ENCODE data around the gene BBC3.
"Not testable (repeated sequence)": the region's sequence is repeated elsewhere in the genome, so short reads cannot be mapped to it uniquely, and the experiment has no call there.

Gene BBC3

GRCh38 chr19:47258895-47259555, 28.0 kb upstream of the BBC3 start:
- H3K4me3 ChIP-seq (ENCODE audit: low read depth, low read length) = peak overlapping the region; percentile 69
- no peak for DNase-seq (ENCODE audit: low read depth)

DNA sequence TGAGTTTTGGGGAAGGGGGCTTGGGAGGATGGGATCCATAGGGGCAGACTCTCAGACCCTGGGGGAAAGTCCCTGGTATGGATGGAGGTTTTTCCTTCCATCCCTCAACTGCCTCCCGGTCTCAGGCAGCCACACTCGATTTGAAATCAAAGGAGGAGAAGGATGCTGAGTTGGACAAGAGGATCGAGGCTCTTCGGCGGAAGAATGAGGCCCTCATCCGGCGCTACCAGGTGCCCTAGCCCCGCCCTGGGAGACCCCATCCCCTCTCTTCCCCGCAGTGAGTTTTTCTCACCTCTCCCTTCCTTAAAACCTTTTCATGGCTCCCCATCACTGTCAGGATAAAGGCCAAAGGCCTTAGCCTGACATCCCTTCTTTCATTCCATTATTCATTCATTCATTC, 27.4 kb upstream of the BBC3 start:
- DNase-seq (ENCODE audit: low read depth) = no peak
- H3K4me3 ChIP-seq (ENCODE audit: low read depth, low read length) = peak overlapping the region; percentile 69

GRCh38 chr19:47257411-47258169, 26.6 kb upstream of the BBC3 start:
- H3K4me3 ChIP-seq (ENCODE audit: low read depth, low read length) = peak overlapping the region; percentile 69
- DNase-seq (ENCODE audit: low read depth) = no peak

- H3K4me3 ChIP-seq (ENCODE audit: low read depth, low read length) = peak overlapping the region; percentile 58
- peak; percentile 94 for DNase-seq (ENCODE audit: low read depth)
Measured at GRCh38 chr19:47256693-47257410, 25.9 kb upstream of the BBC3 start.

DNA sequence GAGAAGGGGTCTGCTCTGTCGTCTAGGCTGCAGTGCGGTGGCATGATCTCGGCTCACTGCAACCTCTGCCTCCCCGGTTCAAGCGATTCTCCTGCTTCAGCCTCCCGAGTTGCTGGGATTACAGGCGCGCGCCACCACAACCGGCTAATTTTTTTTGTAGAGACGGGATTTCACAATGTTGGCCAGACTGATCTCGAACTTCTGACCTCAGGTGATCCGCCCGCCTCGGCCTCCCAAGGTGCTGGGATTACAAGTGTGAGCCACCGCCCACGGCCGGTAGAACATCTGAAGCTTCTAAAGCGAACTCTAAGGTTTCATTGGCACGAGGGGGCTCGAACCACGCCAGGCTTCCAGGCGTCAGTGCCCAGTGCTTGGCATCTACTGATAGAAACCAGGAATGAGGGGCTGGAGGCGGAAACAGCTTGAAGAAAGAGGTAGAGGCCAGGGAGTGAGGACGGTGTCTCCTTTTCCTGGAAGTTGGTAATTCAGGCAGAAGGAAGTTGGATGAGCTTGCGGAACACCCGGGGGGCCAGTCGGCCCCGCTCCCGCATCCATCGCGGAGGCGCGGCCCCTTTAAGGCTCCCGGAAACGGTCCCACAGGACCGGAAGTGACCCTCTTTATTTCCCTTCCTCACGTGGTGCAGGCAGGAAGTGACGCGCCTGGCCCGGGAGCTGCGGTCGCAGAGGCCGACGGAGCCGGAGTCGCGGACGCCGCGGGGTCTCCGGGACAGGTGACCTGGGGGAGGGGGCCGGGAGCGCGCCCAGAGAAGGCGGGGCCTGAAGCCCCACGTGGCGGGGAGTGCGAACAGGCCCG, 25.1 kb upstream of the BBC3 start, which contains the start of gene CCDC9:
CCDC9 (plus strand) TSS at position 647 of the 814 bp plus-strand sequence. CDS start 1,876 bp downstream, outside the sequence.
- DNase-seq (ENCODE audit: low read depth) = peak; percentile 88
- peak within 1 kb of the TSS; percentile 69 for H3K4me3 ChIP-seq (ENCODE audit: low read depth, low read length)

DNA sequence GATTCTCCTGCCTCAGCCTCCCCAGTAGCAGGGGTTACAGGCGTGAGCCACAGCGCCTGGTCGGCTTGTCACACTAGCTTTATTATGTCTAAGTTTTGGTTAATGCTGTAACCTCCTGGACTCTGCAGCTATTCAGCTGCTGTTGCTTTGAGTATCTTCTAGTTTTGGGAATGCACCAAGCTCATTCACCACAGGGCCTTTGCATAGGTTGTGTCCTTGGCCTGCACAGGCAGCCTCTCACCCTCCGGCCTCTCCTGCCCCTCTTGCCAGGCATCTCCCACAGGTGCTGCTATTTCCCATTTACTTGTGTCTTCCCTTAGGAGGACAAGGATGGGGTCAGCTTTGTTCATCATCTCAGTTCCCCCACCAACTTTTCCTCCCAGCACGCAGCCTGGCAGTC, 23.0 kb upstream of the BBC3 start:
- no peak overlapping the region for H3K4me3 ChIP-seq (ENCODE audit: low read depth, low read length)
- DNase-seq (ENCODE audit: low read depth) = no peak

DNA sequence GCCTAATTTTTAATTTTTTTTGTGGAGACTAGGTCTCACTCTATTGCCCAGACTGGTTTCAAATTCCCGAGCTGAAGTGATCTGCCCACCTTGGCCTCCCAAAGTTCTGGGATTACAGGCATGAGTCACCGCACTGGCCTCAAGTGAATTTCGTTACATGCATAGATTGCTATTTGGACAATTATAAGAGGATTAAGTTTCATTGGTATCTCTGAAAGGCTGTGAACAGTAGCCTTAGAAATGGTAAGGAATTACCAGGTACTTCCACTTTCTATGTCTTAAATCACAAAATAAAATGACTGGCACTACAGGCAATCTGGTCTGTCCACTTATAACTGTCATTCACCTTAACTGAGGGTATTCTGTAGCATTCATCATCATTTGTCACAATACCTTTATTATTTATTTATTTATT, 22.5 kb upstream of the BBC3 start:
- no peak for DNase-seq (ENCODE audit: low read depth)
- H3K4me3 ChIP-seq (ENCODE audit: low read depth, low read length) = no peak overlapping the region

DNA sequence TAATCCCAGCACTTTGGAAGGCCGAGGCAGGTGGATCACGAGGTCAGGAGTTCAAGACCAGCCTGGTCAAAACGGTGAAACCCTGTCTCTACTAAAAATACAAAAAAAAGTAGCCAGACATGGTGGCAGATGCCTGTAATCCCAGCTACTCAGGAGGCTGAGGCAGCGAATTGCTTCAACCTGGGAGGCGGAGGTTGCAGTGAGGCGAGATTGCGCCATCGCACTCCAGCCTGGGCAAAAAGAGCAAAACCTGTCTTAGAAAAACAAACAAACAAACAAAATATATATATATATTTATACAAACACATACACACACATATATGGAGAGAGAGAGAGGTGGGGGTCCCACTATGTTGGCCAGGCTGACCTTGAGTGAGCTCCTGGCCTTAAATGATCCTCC, 22.0 kb upstream of the BBC3 start:
- H3K4me3 ChIP-seq (ENCODE audit: low read depth, low read length); DNase-seq (ENCODE audit: low read depth): not testable (repeated sequence)

DNA sequence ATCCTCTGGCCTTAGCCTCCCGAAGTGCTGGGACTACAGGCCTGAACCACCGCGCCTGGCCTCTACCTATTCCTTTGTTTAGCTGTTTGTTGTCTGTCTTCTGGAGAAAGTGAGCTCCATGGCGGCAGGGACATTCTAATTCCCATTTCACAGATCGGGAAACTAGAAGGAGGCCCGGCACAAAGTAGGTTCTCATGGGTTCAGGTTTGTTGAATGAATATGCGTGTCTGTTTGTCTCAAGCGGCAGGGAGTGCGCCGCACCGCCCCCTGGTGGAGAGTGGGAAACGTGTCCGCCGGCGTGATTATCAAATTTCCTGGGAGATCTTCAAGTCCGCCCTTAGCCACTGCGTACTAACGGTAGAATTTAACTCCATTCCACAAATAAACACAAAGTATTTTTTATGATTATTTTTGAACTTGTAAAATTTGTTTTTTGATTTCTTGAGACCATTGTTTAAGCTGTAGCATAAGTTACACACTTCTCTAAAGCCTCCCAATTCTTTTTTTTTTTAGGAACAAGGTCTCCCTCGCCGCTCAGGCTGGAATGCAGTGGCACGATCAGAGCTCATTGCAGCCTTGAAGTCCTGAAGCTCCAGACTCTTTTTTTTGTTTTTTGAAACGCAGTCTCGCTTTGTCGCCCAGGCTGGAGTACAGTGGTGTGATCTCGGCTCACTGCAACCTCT, 16.4 kb upstream of the BBC3 start:
- DNase-seq (ENCODE audit: low read depth) = no peak
- no peak overlapping the region for H3K4me3 ChIP-seq (ENCODE audit: low read depth, low read length)

DNA sequence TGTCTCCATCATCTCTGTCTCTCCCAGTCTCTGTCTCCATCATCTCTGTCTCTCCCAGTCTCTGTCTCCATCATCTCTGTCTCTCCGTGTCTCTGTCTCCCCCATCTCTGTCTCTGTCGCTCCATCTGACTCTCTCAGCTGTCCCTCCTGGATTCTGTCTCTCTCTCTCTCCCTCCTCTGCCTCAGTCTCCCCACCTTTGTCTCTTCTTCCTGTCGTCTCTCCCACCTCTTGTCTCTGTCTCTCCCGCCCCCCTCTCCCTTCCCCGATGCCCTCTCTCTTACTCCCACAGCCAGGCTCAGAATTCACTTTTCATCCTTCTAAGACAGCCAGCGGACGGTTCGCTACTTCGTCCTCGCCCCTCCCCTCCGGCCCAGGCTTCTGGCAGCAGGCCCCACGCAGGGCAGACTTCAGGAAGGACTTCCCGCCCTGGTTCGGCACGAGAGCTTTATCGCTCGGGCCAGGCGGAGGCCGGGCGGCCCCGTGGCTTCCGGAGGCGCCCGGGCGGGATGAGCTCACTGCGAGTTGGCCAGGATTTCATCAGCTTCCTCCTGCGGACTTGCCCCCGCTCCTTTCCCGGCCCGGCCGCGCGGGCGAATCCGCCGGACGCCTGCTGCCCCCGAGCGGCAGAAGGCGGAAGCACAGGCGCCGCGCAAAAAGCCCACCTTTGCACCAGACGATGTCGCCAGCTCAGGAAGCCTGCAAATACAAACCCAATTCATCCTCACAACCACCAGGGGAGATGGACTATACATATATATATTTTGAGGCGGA, 13.0 kb upstream of the BBC3 start:
- H3K4me3 ChIP-seq (ENCODE audit: low read depth, low read length) = peak overlapping the region; percentile 50
- peak; percentile 90 for DNase-seq (ENCODE audit: low read depth)

DNA sequence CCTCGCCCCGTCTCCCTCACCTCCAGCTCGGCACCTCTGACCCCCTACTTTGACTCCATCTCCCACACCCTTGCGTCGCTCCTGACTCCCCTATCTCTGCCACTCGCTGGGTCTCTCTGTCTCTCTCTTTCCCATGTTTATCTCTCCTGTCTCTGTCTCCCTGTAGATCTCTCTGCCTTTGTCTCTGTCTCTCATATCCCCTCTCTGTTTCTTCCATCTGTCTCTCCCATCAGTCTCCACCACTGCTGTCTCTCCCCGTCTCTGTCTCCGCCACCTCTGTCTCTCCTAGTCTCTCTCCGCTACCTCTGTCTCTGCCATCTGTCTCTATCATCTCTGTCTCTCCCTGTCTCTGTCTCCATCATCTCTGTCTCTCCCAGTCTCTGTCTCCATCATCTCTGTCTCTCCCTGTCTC, 12.4 kb upstream of the BBC3 start:
- DNase-seq (ENCODE audit: low read depth) = no peak
- peak overlapping the region; percentile 50 for H3K4me3 ChIP-seq (ENCODE audit: low read depth, low read length)

- DNase-seq (ENCODE audit: low read depth) = no peak
- H3K4me3 ChIP-seq (ENCODE audit: low read depth, low read length) = no peak overlapping the region
Measured at GRCh38 chr19:47241919-47242577, 11.0 kb upstream of the BBC3 start.

GRCh38 chr19:47240996-47241918, 10.3 kb upstream of the BBC3 start:
- peak; percentile 46 for DNase-seq (ENCODE audit: low read depth)
- no peak overlapping the region for H3K4me3 ChIP-seq (ENCODE audit: low read depth, low read length)

GRCh38 chr19:47240556-47240955, 9.6 kb upstream of the BBC3 start:
- no peak overlapping the region for H3K4me3 ChIP-seq (ENCODE audit: low read depth, low read length)
- no peak for DNase-seq (ENCODE audit: low read depth)

DNA sequence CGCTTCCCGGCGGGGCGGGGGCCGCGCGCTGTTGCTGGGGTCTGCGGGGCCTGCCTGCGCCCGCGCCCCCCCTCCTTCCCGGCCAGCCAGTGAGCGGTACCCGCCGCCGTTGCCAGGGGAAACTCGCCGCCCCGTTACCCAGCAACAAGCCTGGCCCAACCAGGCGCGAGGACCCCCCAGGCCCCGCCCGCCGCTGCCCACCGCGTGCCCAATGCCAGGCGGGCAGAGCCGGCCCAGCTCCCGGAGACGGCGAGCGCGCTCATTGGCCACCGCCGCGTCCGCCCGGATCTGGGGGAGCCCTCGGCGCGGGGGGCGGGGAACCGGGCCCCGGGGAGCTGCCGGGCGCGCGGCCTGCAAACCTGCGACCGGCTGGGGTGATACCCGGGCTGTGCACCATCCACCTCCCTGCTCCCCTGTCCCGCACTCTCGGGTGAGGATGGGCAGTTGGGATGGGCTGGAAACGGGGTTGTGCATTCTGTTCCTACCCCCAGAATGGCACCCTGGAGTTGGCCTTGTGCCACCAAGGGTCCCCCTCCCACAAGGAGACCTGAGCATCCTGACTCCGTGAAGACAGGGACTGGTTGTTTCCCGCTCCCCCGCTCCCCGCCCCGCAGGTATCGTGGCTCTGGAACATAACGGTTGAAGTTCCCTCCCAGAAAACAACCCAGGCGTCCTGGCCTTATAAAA, 8.8 kb upstream of the BBC3 start:
- DNase-seq (ENCODE audit: low read depth) = no peak
- H3K4me3 ChIP-seq (ENCODE audit: low read depth, low read length) = peak overlapping the region; percentile 37

DNA sequence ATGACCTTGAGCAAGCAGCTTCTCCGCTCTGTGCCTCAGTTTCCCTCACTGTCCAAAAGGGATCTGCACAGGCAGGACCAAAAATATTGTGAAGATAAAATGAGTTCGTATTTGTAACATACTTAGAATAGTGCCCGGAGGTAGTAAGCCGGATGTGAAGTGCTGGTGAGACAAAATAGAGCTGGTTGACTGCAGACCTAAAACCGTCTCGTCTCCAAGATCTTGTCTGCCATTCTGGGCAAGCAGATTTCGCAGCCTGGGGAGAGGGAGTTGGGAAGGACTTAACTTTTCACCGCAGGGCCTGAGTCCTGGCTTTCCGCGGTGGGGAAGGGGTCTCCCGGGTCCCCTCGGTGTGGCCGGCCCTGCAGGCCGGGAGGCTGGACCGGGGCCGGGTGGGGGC, 8.2 kb upstream of the BBC3 start:
- peak overlapping the region; percentile 37 for H3K4me3 ChIP-seq (ENCODE audit: low read depth, low read length)
- no peak for DNase-seq (ENCODE audit: low read depth)
